BLaER1 (cell line): ENCODE results near the gene AGBL1.

Source experiments
- H3K27ac ChIP-seq: shearing (Covaris generic); formaldehyde crosslinking; 2 replicates; pipeline ENCODE4 v1.8.1; 2022
- H3K27me3 ChIP-seq: shearing (Covaris generic); formaldehyde crosslinking; 2 replicates; pipeline ENCODE4 v1.8.1; 2022
- H3K36me3 ChIP-seq: shearing (Covaris generic); formaldehyde crosslinking; 2 replicates; pipeline ENCODE4 v1.8.1; 2022
- H3K4me1 ChIP-seq: shearing (Covaris generic); formaldehyde crosslinking; 2 replicates; pipeline ENCODE4 v1.8.1; 2022
- H3K4me2 ChIP-seq: shearing (Covaris generic); formaldehyde crosslinking; 2 replicates; pipeline ENCODE4 v1.8.1; 2022
- H3K4me3 ChIP-seq: shearing (Covaris generic); formaldehyde crosslinking; 2 replicates; pipeline ENCODE4 v1.8.1; 2022
- H3K9ac ChIP-seq: shearing (Covaris generic); formaldehyde crosslinking; 2 replicates; pipeline ENCODE4 v1.8.1; 2022
- H3K9me3 ChIP-seq: shearing (Covaris generic); formaldehyde crosslinking; 2 replicates; pipeline ENCODE4 v1.8.1; 2022
- H4K20me1 ChIP-seq: shearing (Covaris generic); formaldehyde crosslinking; 2 replicates; pipeline ENCODE4 v1.8.1; 2022
- Cebpa-rat ChIP-seq: shearing (Covaris generic); IDR thresholded peaks from 2 replicates; pipeline ENCODE4 v1.8.1; 2022

Gene AGBL1

GRCh38 chr15:86744198-86744780 is 664.6 kb downstream of the AGBL1 start:
- TF ChIP-seq Cebpa-rat: no peak
- no peaks in the 10 kb centered on the region for H3K36me3 ChIP-seq
- H4K20me1 ChIP-seq: no peaks in the 10 kb centered on the region

DNA sequence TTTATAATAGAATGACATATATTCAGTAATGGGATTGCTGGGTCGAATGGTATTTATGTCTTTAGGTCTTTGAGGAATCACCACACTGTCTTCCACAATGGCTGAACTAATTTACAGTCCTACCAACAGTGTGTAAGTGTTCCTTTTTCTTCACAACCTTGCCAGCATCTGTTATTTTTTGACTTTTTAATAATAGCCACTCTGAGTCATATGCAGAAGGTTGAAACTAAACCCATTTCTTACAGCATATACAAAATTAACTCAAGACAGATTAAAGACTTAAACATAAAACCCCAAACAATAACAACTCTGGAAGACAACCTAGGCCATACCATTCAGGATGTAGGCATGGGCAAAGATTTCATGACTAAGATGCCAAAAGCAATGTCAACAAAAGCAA is 671.4 kb downstream of the AGBL1 start:
- H3K9ac ChIP-seq: no peak overlapping the region
- H3K4me3 ChIP-seq: no peak overlapping the region
- no peaks in the 10 kb centered on the region for H4K20me1 ChIP-seq
- no peaks in the 10 kb centered on the region for H3K9me3 ChIP-seq
- no peak overlapping the region for H3K4me2 ChIP-seq
- no peaks in the 10 kb centered on the region for H3K27me3 ChIP-seq
- no peak overlapping the region for H3K27ac ChIP-seq
- no peaks in the 10 kb centered on the region for H3K36me3 ChIP-seq
- no peaks in the 10 kb centered on the region for H3K4me1 ChIP-seq
- no peak for TF ChIP-seq Cebpa-rat

More at GRCh38 chr15:86744198-86744780, 664.6 kb downstream of the AGBL1 start:
- no peak overlapping the region for H3K4me2 ChIP-seq
- no peaks in the 10 kb centered on the region for H3K27me3 ChIP-seq
- H3K9me3 ChIP-seq: no peaks in the 10 kb centered on the region
- no peak overlapping the region for H3K9ac ChIP-seq
- H3K4me3 ChIP-seq: no peak overlapping the region
- H3K4me1 ChIP-seq: no peaks in the 10 kb centered on the region
- H3K27ac ChIP-seq: no peak overlapping the region

GRCh38 chr15:86754846-86755245 is 675.2 kb downstream of the AGBL1 start:
- H3K4me3 ChIP-seq: no peak overlapping the region
- no peak for TF ChIP-seq Cebpa-rat
- no peak overlapping the region for H3K4me2 ChIP-seq
- H3K4me1 ChIP-seq: no peaks in the 10 kb centered on the region
- no peaks in the 10 kb centered on the region for H3K27me3 ChIP-seq
- H3K9ac ChIP-seq: no peak overlapping the region
- H3K9me3 ChIP-seq: no peaks in the 10 kb centered on the region
- H3K36me3 ChIP-seq: no peaks in the 10 kb centered on the region
- no peaks in the 10 kb centered on the region for H4K20me1 ChIP-seq
- no peak overlapping the region for H3K27ac ChIP-seq

DNA sequence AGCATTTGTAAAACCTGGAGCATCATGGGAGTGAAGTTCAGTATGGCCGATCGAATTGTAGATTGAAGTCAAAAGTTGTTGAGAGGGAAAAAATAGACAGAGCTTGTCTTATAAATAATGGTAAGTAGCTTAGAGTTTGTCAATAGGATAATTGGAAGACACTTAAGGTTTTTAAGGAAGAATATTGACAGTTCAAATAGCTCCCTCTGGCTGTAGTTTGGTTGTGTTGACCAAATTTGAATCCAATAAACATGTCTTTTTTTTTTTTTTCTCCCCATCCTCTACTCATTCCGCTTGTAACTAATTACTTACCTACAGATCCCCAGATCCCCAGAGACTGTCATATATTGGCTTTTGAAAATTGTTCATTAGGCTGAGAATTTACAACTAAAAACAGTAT is 677.0 kb downstream of the AGBL1 start:
- H3K4me1 ChIP-seq: no peaks in the 10 kb centered on the region
- no peak overlapping the region for H3K27ac ChIP-seq
- no peak overlapping the region for H3K4me2 ChIP-seq
- no peaks in the 10 kb centered on the region for H3K36me3 ChIP-seq
- no peaks in the 10 kb centered on the region for H4K20me1 ChIP-seq
- no peak for TF ChIP-seq Cebpa-rat
- H3K27me3 ChIP-seq: no peaks in the 10 kb centered on the region
- no peak overlapping the region for H3K9ac ChIP-seq
- H3K4me3 ChIP-seq: no peak overlapping the region
- H3K9me3 ChIP-seq: no peaks in the 10 kb centered on the region

- TF ChIP-seq Cebpa-rat: no peak
Observed at GRCh38 chr15:86759800-86760523, 680.3 kb downstream of the AGBL1 start.

DNA sequence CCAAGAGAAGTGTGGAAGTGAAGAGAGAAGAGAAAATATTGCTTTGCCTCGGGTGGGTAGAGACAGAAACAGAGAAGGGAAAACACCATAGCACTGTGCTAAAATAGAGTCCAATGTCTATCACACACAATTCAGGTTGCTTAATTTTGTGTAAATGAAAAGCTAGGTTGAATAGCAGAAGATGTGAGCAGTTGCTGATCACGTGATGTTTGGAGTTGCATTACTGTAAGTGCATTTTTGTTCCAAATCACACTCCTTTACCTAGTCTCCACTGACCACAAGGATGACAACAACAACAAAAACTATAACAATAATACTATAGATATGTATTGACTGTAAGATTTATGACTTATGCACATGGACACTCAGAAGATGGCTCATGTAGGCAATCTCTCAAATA is 683.2 kb downstream of the AGBL1 start:
- no peak overlapping the region for H3K4me2 ChIP-seq
- no peak overlapping the region for H3K9ac ChIP-seq
- no peak for TF ChIP-seq Cebpa-rat
- H3K36me3 ChIP-seq: no peaks in the 10 kb centered on the region
- no peak overlapping the region for H3K27ac ChIP-seq
- H3K27me3 ChIP-seq: no peaks in the 10 kb centered on the region
- H4K20me1 ChIP-seq: no peaks in the 10 kb centered on the region
- H3K9me3 ChIP-seq: no peaks in the 10 kb centered on the region
- no peaks in the 10 kb centered on the region for H3K4me1 ChIP-seq
- no peak overlapping the region for H3K4me3 ChIP-seq

More at GRCh38 chr15:86759800-86760523, 680.3 kb downstream of the AGBL1 start:
- Histone ChIP-seq H3K27ac (no peak overlapping the region), H3K27me3 (no peaks in the 10 kb centered on the region), H3K4me1 (no peaks in the 10 kb centered on the region), H3K4me3 (no peak overlapping the region), H3K36me3 (no peaks in the 10 kb centered on the region), H3K9me3 (no peaks in the 10 kb centered on the region), H3K9ac (no peak overlapping the region), H4K20me1 (no peaks in the 10 kb centered on the region), H3K4me2 (no peak overlapping the region)

- Histone ChIP-seq H3K4me1 (no peaks in the 10 kb centered on the region), H3K36me3 (no peaks in the 10 kb centered on the region), H4K20me1 (no peaks in the 10 kb centered on the region), H3K9ac (no peak overlapping the region), H3K9me3 (no peaks in the 10 kb centered on the region), H3K27ac (no peak overlapping the region), H3K4me2 (no peak overlapping the region), H3K27me3 (no peaks in the 10 kb centered on the region), H3K4me3 (no peak overlapping the region)
- TF ChIP-seq Cebpa-rat: no peak
Observed at GRCh38 chr15:86764021-86764420, 684.4 kb downstream of the AGBL1 start.

GRCh38 chr15:86765281-86765680 is 685.6 kb downstream of the AGBL1 start:
- no peaks in the 10 kb centered on the region for H3K27me3 ChIP-seq
- H3K9me3 ChIP-seq: no peaks in the 10 kb centered on the region
- no peak overlapping the region for H3K4me2 ChIP-seq
- no peak overlapping the region for H3K9ac ChIP-seq
- H3K36me3 ChIP-seq: no peaks in the 10 kb centered on the region
- H3K27ac ChIP-seq: no peak overlapping the region
- TF ChIP-seq Cebpa-rat: no peak
- H3K4me3 ChIP-seq: no peak overlapping the region
- H4K20me1 ChIP-seq: no peaks in the 10 kb centered on the region
- H3K4me1 ChIP-seq: no peaks in the 10 kb centered on the region

GRCh38 chr15:86772369-86773059 is 692.8 kb downstream of the AGBL1 start:
- no peaks in the 10 kb centered on the region for H3K27me3 ChIP-seq
- no peak overlapping the region for H3K27ac ChIP-seq
- H3K4me3 ChIP-seq: no peak overlapping the region
- H3K4me1 ChIP-seq: no peaks in the 10 kb centered on the region
- H3K9me3 ChIP-seq: no peaks in the 10 kb centered on the region
- TF ChIP-seq Cebpa-rat: no peak
- no peaks in the 10 kb centered on the region for H4K20me1 ChIP-seq
- no peaks in the 10 kb centered on the region for H3K36me3 ChIP-seq
- H3K4me2 ChIP-seq: no peak overlapping the region
- no peak overlapping the region for H3K9ac ChIP-seq

DNA sequence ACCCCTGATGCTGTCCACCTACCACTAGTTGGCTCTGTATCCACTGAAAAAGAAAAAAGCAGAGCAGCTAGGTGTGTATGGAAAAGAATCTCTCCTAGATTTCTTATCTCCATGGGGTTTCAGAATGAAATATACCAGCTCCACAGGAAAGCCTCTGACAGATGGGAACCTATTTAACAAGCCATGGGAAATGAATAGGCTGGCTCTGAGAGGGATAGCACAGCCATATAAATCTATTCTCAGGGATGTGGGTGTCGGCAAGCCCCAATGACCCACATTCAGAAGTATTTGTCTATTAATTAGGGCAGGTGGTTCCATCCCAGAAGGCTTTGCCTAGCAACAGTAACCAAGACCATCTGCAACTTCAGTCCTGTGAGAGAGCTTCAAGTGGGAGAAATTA is 694.1 kb downstream of the AGBL1 start:
- Histone ChIP-seq H3K4me2 (no peak overlapping the region), H3K9ac (no peak overlapping the region), H3K4me1 (no peaks in the 10 kb centered on the region), H4K20me1 (no peaks in the 10 kb centered on the region), H3K4me3 (no peak overlapping the region), H3K27ac (no peak overlapping the region), H3K27me3 (no peaks in the 10 kb centered on the region), H3K9me3 (no peaks in the 10 kb centered on the region), H3K36me3 (no peaks in the 10 kb centered on the region)
- no peak for TF ChIP-seq Cebpa-rat
